Measurements from ENCODE around the gene SHC4.
"Not testable (repeated sequence)": the region's sequence is repeated elsewhere in the genome, so short reads cannot be mapped to it uniquely, and the experiment has no call there.

SHC4 gene

GRCh38 chr15:48790466-48791115 lies 173.1 kb downstream of the SHC4 start:
- in situ Hi-C loops (cut with MboI; ENCODE audit: low pct_unique_long_range_greater_than_20kb, low sequenced_read_pairs); DNase-seq: not testable (repeated sequence)

GRCh38 chr15:48785712-48786111 lies 178.0 kb downstream of the SHC4 start:
- DNase-seq = no peak
- in situ Hi-C loops (cut with MboI; ENCODE audit: low pct_unique_long_range_greater_than_20kb, low sequenced_read_pairs) = no loop called here

DNA sequence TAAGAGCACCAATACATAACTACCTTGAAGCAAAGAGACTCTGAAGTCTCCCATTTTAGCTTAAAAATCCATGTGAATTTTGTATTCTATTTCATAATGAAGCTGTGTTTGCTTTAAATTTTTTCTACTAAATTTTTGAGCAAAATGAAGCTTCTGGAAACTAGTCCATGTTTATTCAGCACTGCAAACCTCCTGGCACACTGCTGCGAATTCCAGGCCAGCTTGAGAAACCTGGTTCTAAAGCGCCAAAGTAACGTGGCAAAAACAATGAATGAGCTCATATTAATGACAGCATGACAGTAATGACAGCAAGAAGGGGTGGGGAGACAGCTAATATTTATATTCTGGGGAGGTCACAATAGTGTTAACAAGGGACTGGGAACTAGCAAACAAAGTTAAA lies 178.5 kb downstream of the SHC4 start:
- DNase-seq = no peak
- in situ Hi-C loops (cut with MboI; ENCODE audit: low pct_unique_long_range_greater_than_20kb, low sequenced_read_pairs) = no loop called here

DNA sequence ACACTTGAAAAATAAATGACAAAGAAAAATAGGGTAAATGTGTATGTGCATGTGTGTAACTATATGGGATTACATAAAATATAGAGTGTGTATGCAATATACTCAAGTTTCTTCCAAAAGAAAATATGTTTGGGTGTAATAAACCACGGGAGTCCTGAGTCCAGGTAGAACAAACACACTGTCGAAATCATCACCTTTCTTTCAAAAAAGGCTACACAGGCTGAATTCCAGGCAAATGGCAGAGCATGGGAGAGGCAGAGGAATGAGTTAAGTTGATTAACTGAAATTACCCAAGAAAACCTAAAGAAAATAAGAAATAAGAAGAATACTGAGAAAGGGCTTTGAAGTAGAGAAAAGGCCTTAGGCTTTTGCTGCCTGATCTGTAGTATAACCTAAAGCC lies 179.0 kb downstream of the SHC4 start:
- in situ Hi-C loops (cut with MboI; ENCODE audit: low pct_unique_long_range_greater_than_20kb, low sequenced_read_pairs) = no loop called here
- no peak for DNase-seq

DNA sequence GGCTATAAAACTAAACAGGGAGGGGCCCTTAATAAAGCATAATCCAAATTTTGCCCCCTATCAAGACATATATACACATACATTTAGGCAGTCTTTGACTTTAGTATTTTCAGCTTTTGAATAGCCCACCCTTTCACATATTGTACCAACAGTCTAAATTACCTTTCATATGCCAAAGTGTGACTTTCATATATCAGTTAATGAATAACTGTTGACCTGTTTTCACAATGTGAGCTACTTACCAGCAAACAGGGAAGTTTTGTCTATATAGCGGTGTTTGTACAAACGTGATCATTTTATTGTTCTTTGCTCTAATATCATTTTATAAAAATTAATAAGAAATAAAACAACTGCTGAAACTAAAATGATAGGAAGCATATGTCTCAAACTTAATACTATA lies 180.8 kb downstream of the SHC4 start:
- DNase-seq = no peak
- in situ Hi-C loops (cut with MboI; ENCODE audit: low pct_unique_long_range_greater_than_20kb, low sequenced_read_pairs) = no loop called here

GRCh38 chr15:48781481-48782081 lies 182.1 kb downstream of the SHC4 start:
- DNase-seq = no peak
- in situ Hi-C loops (cut with MboI; ENCODE audit: low pct_unique_long_range_greater_than_20kb, low sequenced_read_pairs) = no loop called here

GRCh38 chr15:48781017-48781416 lies 182.7 kb downstream of the SHC4 start:
- in situ Hi-C loops (cut with MboI; ENCODE audit: low pct_unique_long_range_greater_than_20kb, low sequenced_read_pairs) = no loop called here

DNA sequence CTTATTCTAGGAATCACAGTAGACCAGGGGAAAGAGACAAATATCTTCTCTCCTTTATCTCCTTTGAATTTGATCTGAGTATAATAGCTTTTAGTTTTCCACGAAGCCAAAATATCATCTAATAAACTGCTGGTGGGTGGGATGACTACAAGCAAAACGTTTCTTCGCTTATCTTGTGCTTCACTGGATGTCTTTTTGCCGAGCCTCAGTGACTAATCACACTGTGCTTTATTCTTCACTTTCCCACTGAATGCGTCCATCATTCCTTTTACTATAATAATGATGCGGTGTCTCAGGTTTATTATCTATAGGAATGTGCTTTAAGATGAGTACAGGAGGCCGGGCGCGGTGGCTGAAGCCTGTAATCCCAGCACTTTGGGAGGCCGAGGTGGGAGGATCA lies 185.4 kb downstream of the SHC4 start:
- in situ Hi-C loops (cut with MboI; ENCODE audit: low pct_unique_long_range_greater_than_20kb, low sequenced_read_pairs) = no loop called here
- DNase-seq = no peak

More at GRCh38 chr15:48781017-48781416, 182.7 kb downstream of the SHC4 start:
- no peak for DNase-seq

DNA sequence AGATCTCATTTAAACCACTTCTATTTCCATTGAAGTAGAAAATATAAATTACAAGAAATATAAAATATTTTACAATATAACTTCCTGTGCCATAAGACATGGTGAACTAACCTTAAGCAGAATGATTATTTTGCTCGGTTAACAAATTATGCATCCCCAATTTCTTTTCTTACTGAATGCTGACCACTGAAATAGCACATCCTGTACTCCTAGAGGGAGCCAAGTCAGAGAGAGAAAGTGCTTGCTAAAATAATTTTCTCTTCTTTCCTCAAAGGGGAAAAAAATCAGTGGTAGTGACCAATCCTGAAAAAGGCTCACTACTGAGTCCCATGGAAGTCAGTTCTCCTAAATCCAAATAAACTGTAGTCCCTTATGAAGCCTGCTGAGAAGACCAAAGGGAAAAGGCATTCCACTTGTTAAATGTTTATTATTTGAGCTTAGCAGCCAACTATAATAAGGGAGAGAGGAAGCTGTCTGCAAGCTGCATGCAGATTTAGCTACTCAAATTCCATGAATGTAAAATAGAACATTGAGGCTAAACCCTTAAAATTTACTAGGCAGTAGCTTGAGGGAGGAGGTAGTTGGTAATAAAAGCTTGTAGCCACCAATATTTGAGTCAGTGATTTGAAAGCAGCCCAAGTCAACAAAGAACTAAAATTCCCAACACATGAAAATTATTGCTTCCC lies 185.9 kb downstream of the SHC4 start:
- no peak for DNase-seq
- in situ Hi-C loops (cut with MboI; ENCODE audit: low pct_unique_long_range_greater_than_20kb, low sequenced_read_pairs) = no loop called here

GRCh38 chr15:48775546-48775945 lies 188.2 kb downstream of the SHC4 start:
- in situ Hi-C loops (cut with MboI; ENCODE audit: low pct_unique_long_range_greater_than_20kb, low sequenced_read_pairs) = no loop called here
- DNase-seq = no peak

DNA sequence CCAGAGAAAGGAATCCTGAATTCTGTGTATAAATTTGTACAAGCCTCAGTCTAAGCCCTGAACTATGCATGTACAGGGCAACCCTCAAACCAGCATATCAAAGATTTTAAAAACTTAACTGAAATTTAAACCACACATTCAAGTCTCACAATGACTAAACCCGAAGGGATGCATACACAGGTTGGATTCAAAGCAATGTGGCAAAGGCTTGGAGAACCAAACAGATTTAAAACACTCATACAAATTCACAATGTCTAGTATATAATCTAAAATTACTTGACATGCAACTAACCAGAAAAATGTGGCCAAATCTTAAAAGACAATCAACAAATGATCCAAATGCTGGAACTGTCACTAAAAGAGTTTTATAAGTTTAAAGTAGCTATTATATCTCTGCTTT lies 189.2 kb downstream of the SHC4 start:
- in situ Hi-C loops (cut with MboI; ENCODE audit: low pct_unique_long_range_greater_than_20kb, low sequenced_read_pairs) = no loop called here
- no peak for DNase-seq

All from KBM-7 (cell line).